ENCODE measurements around the gene ABR.
"Not testable (repeated sequence)": the region's sequence is repeated elsewhere in the genome, so short reads cannot be mapped to it uniquely, and the experiment has no call there.

The ABR gene

GRCh38 chr17:1050246-1050995 is 129.4 kb downstream of the ABR start:
- TF ChIP-seq CTCF (IDR thresholded peaks at IDR 0.05; ENCODE audit: low read depth, low read length, missing control alignments) = no peak
- H3K4me3 ChIP-seq (ENCODE audit: low read depth, low read length) = no peak overlapping the region
- no peak for DNase-seq (ENCODE audit: low read depth)
- in situ Hi-C loops (cut with HindIII; ENCODE audit: low sequenced_read_pairs) = loop anchor here (10.0 kb wide), 1 partner anchor 46 kb away; no protein-coding TSS in a partner anchor

GRCh38 chr17:1049446-1050225 is 130.1 kb downstream of the ABR start:
- TF ChIP-seq CTCF (IDR thresholded peaks at IDR 0.05; ENCODE audit: low read depth, low read length, missing control alignments) = no peak
- in situ Hi-C loops (cut with HindIII; ENCODE audit: low sequenced_read_pairs) = loop anchor here (10.0 kb wide), 1 partner anchor 45 kb away; no protein-coding TSS in a partner anchor
- no peak overlapping the region for H3K4me3 ChIP-seq (ENCODE audit: low read depth, low read length)
- DNase-seq (ENCODE audit: low read depth) = no peak

- H3K4me3 ChIP-seq (ENCODE audit: low read depth, low read length); DNase-seq (ENCODE audit: low read depth); in situ Hi-C loops (cut with HindIII; ENCODE audit: low sequenced_read_pairs): not testable (repeated sequence)
Measured at GRCh38 chr17:1048516-1049115, 131.2 kb downstream of the ABR start.

- no peak for DNase-seq (ENCODE audit: low read depth)
- no peak overlapping the region for H3K4me3 ChIP-seq (ENCODE audit: low read depth, low read length)
- in situ Hi-C loops (cut with HindIII; ENCODE audit: low sequenced_read_pairs) = no loop called here
- no peak for TF ChIP-seq CTCF (IDR thresholded peaks at IDR 0.05; ENCODE audit: low read depth, low read length, missing control alignments)
Measured at GRCh38 chr17:1047879-1048470, 131.8 kb downstream of the ABR start.

- peak; percentile 29 for DNase-seq (ENCODE audit: low read depth)
- in situ Hi-C loops (cut with HindIII; ENCODE audit: low sequenced_read_pairs) = no loop called here
- no peak overlapping the region for H3K4me3 ChIP-seq (ENCODE audit: low read depth, low read length)
- TF ChIP-seq CTCF (IDR thresholded peaks at IDR 0.05; ENCODE audit: low read depth, low read length, missing control alignments) = no peak
Measured at GRCh38 chr17:1047177-1047878, 132.5 kb downstream of the ABR start.

GRCh38 chr17:1045456-1045855 is 134.3 kb downstream of the ABR start:
- in situ Hi-C loops (cut with HindIII; ENCODE audit: low sequenced_read_pairs) = no loop called here
- DNase-seq (ENCODE audit: low read depth) = no peak
- no peak overlapping the region for H3K4me3 ChIP-seq (ENCODE audit: low read depth, low read length)
- TF ChIP-seq CTCF (IDR thresholded peaks at IDR 0.05; ENCODE audit: low read depth, low read length, missing control alignments) = no peak

GRCh38 chr17:1044387-1045009 is 135.3 kb downstream of the ABR start:
- not testable (repeated sequence) for DNase-seq (ENCODE audit: low read depth)

More at GRCh38 chr17:1044387-1045009, 135.3 kb downstream of the ABR start:
- in situ Hi-C loops (cut with HindIII; ENCODE audit: low sequenced_read_pairs); H3K4me3 ChIP-seq (ENCODE audit: low read depth, low read length): not testable (repeated sequence)
